SK-N-MC (cell line): ENCODE measurements around the gene DLG2.

Source experiments
- DNase-seq: peaks from one replicate; pipeline ENCODE4 v3.0.0-alpha.2; 2011; ENCODE audit warnings: low read depth, low spot score
- H3K27ac ChIP-seq: fragments of 200-600 bp; sonication (generic); 2 replicates; pipeline ENCODE4 v1.5.1; 2016; ENCODE audit warnings: mixed run types
- H3K36me3 ChIP-seq: fragments of 200-600 bp; sonication (generic); 2 replicates; pipeline ENCODE4 v1.6.1; 2017; ENCODE audit warnings: antibody characterized with exemption, low read length, mixed read lengths; ENCODE audit not compliant: insufficient read depth
- H3K4me3 ChIP-seq: fragments of 200-600 bp; sonication (generic); 2 replicates; pipeline ENCODE4 v1.5.1; 2016
- H3K9ac ChIP-seq: fragments of 200-600 bp; sonication (generic); 2 replicates; pipeline ENCODE4 v1.8.0; 2017; ENCODE audit warnings: mixed run types, mixed read lengths; ENCODE audit not compliant: insufficient read length
- H3K9me3 ChIP-seq: fragments of 200-600 bp; sonication (generic); 2 replicates; pipeline ENCODE4 v1.6.1; 2017; ENCODE audit warnings: low read depth, mild to moderate bottlenecking, antibody characterized with exemption, low read length, moderate library complexity, mixed read lengths
- EZH2 ChIP-seq: fragments of 200-600 bp; sonication (generic); IDR thresholded peaks from one replicate; pipeline ENCODE4 v1.6.1; 2017; ENCODE audit warnings: antibody characterized with exemption
- FOXP2 ChIP-seq: optimal IDR thresholded peaks from 2 replicates; pipeline ENCODE3; 2011; ENCODE audit warnings: mild to moderate bottlenecking, moderate library complexity; ENCODE audit not compliant: insufficient read depth; ENCODE audit errors: extremely low read length, control extremely low read depth
- POLR2AphosphoS5 ChIP-seq: IDR thresholded peaks from 2 replicates; pipeline ENCODE4 v1.6.1; 2012; ENCODE audit warnings: mild to moderate bottlenecking, low read depth, low read length, borderline replicate concordance

The DLG2 gene

GRCh38 chr11:84819128-84819527 lies 808.0 kb downstream of the DLG2 start:
- no peak overlapping the region for H3K27ac ChIP-seq
- H3K4me3 ChIP-seq: no peak overlapping the region
- no peak for DNase-seq
- no peaks in the 10 kb centered on the region for H3K9me3 ChIP-seq
- H3K36me3 ChIP-seq: no peaks in the 10 kb centered on the region
- no peak overlapping the region for H3K9ac ChIP-seq
- TF ChIP-seq POLR2AphosphoS5 (no peak), FOXP2 (no peak), EZH2 (no peak)

- TF ChIP-seq POLR2AphosphoS5 (no peak), EZH2 (no peak), FOXP2 (no peak)
- H3K27ac ChIP-seq: no peak overlapping the region
- H3K9me3 ChIP-seq: no peaks in the 10 kb centered on the region
- no peak overlapping the region for H3K9ac ChIP-seq
- H3K4me3 ChIP-seq: no peak overlapping the region
- H3K36me3 ChIP-seq: no peaks in the 10 kb centered on the region
- no peak for DNase-seq
These were observed 809.1 kb downstream of the DLG2 start for GRCh38 chr11:84817998-84818397.

- Histone ChIP-seq H3K9ac (peak overlapping the region; percentile 55), H3K27ac (peak overlapping the region; percentile 95), H3K4me3 (peak overlapping the region; percentile 65), H3K36me3 (no peaks in the 10 kb centered on the region), H3K9me3 (no peaks in the 10 kb centered on the region; the same call in 1 of the 2 replicates)
- TF ChIP-seq FOXP2: no peak
- TF ChIP-seq POLR2AphosphoS5: no peak
- no peak for TF ChIP-seq EZH2
- DNase-seq: peak; percentile 62
These were observed 814.6 kb downstream of the DLG2 start for GRCh38 chr11:84812471-84812969.

- no peak for TF ChIP-seq POLR2AphosphoS5
- no peak for TF ChIP-seq EZH2
- no peak for TF ChIP-seq FOXP2
- H3K36me3 ChIP-seq: no peaks in the 10 kb centered on the region
- no peak overlapping the region for H3K4me3 ChIP-seq
- H3K27ac ChIP-seq: no peak overlapping the region
- H3K9ac ChIP-seq: no peak overlapping the region
- H3K9me3 ChIP-seq: no peaks in the 10 kb centered on the region; the same call in 1 of the 2 replicates
- no peak for DNase-seq
These were observed 820.8 kb downstream of the DLG2 start for GRCh38 chr11:84806354-84806753.

- Histone ChIP-seq H3K9me3 (no peaks in the 10 kb centered on the region), H3K27ac (no peak overlapping the region), H3K36me3 (no peaks in the 10 kb centered on the region), H3K4me3 (no peak overlapping the region), H3K9ac (no peak overlapping the region)
- TF ChIP-seq POLR2AphosphoS5 (no peak), FOXP2 (no peak), EZH2 (no peak)
- no peak for DNase-seq
These were observed 823.1 kb downstream of the DLG2 start for GRCh38 chr11:84804041-84804440.

GRCh38 chr11:84800755-84801346 lies 826.3 kb downstream of the DLG2 start:
- Histone ChIP-seq H3K4me3 (no peak overlapping the region), H3K27ac (no peak overlapping the region), H3K9ac (no peak overlapping the region), H3K36me3 (no peaks in the 10 kb centered on the region), H3K9me3 (no peaks in the 10 kb centered on the region)
- TF ChIP-seq EZH2 (no peak), FOXP2 (no peak)
- DNase-seq: peak; percentile 55

- TF ChIP-seq FOXP2 (no peak), POLR2AphosphoS5 (no peak), EZH2 (no peak)
- Histone ChIP-seq H3K9me3 (no peaks in the 10 kb centered on the region), H3K27ac (no peak overlapping the region), H3K36me3 (no peaks in the 10 kb centered on the region), H3K4me3 (no peak overlapping the region), H3K9ac (no peak overlapping the region)
- no peak for DNase-seq
These were observed 828.0 kb downstream of the DLG2 start for GRCh38 chr11:84799112-84799511.

GRCh38 chr11:84795698-84796097 lies 831.4 kb downstream of the DLG2 start:
- Histone ChIP-seq H3K27ac (no peak overlapping the region), H3K36me3 (no peaks in the 10 kb centered on the region), H3K4me3 (no peak overlapping the region), H3K9ac (no peak overlapping the region), H3K9me3 (no peaks in the 10 kb centered on the region)
- no peak for DNase-seq
- TF ChIP-seq EZH2 (no peak), POLR2AphosphoS5 (no peak), FOXP2 (no peak)
